GM23248 (cell line): ENCODE results near the gene PNPLA7. TPM values are rescaled to one million over a fixed set of nuclear protein-coding genes. Genes with fewer than 3 reads are reported as not detected.

Experiments used
- DNase-seq: peaks from one replicate; pipeline ENCODE4 v3.0.0-alpha.2; 2015
- H2AFZ ChIP-seq: fragments of 200-600 bp; sonication (generic); 2 replicates; pipeline ENCODE4 v1.6.1; 2016; ENCODE audit warnings: antibody characterized with exemption
- H3F3A ChIP-seq: fragments of 200-600 bp; sonication (generic); 2 replicates; pipeline ENCODE4 v1.6.1; 2016; ENCODE audit warnings: mild to moderate bottlenecking, antibody characterized with exemption, mixed run types; ENCODE audit not compliant: insufficient read depth
- H3K27ac ChIP-seq: fragments of 200-600 bp; sonication (generic); 2 replicates; pipeline ENCODE4 v1.5.1; 2016; ENCODE audit warnings: mild to moderate bottlenecking
- H3K27me3 ChIP-seq: fragments of 200-600 bp; sonication (generic); replicated peaks from 2 replicates; pipeline ENCODE4 v1.6.1; 2016; ENCODE audit warnings: mild to moderate bottlenecking; ENCODE audit not compliant: insufficient read depth
- H3K36me3 ChIP-seq: fragments of 200-600 bp; sonication (generic); 2 replicates; pipeline ENCODE4 v1.6.1; 2016; ENCODE audit warnings: low read depth, mild to moderate bottlenecking
- H3K4me1 ChIP-seq: fragments of 200-600 bp; sonication (generic); 2 replicates; pipeline ENCODE4 v1.6.1; 2016; ENCODE audit warnings: mild to moderate bottlenecking; ENCODE audit not compliant: insufficient read depth
- H3K4me2 ChIP-seq: fragments of 200-600 bp; sonication (generic); one replicate; pipeline ENCODE4 v1.6.1; 2016; ENCODE audit warnings: mild to moderate bottlenecking; ENCODE audit not compliant: unreplicated experiment
- H3K4me3 ChIP-seq: fragments of 200-600 bp; sonication (generic); 2 replicates; pipeline ENCODE4 v1.5.1; 2016; ENCODE audit warnings: mild to moderate bottlenecking
- H3K79me2 ChIP-seq: fragments of 200-600 bp; sonication (generic); 2 replicates; pipeline ENCODE4 v1.6.1; 2016; ENCODE audit warnings: mild to moderate bottlenecking; ENCODE audit not compliant: insufficient read depth
- H3K9ac ChIP-seq: fragments of 200-600 bp; sonication (generic); 2 replicates; pipeline ENCODE4 v1.6.1; 2016; ENCODE audit warnings: mild to moderate bottlenecking
- H3K9me2 ChIP-seq: fragments of 200-600 bp; sonication (generic); 2 replicates; pipeline ENCODE4 v1.6.1; 2016; ENCODE audit warnings: mixed run types, mild to moderate bottlenecking, moderate library complexity; ENCODE audit not compliant: insufficient read depth
- H3K9me3 ChIP-seq: fragments of 200-600 bp; sonication (generic); one replicate; pipeline ENCODE4 v1.6.1; 2017; ENCODE audit warnings: low read depth
- H4K20me1 ChIP-seq: fragments of 200-600 bp; sonication (generic); 2 replicates; pipeline ENCODE4 v1.6.0; 2016; ENCODE audit not compliant: insufficient read depth
- EZH2 ChIP-seq: fragments of 200-600 bp; sonication (generic); IDR thresholded peaks from 2 replicates; pipeline ENCODE4 v1.6.1; 2018; ENCODE audit warnings: antibody characterized with exemption, mild to moderate bottlenecking; ENCODE audit not compliant: insufficient read depth, poor library complexity, severe bottlenecking
- EZH2phosphoT487 ChIP-seq: fragments of 200-600 bp; sonication (generic); IDR thresholded peaks from 2 replicates; pipeline ENCODE4 v1.6.1; 2018; ENCODE audit warnings: antibody characterized with exemption, moderate library complexity, mild to moderate bottlenecking, low read depth; ENCODE audit not compliant: insufficient read depth
- WGBS, 2 experiments: methylation state at CpG; one replicate each; pipeline ENCODE4 v1.1.6; 2015 to 2017; ENCODE audit warnings: low lambda C conversion rate in 2 of 2, low coverage in 1 of 2; ENCODE audit errors: missing lambda C conversion rate in 2 of 2; 5-methylcytosine and 5-hydroxymethylcytosine counted together
- in situ Hi-C: fragments of 300-500 bp; cut with MboI; formaldehyde crosslinking; loops from 2 replicates; pipeline ENCODE4 v1.15.0; 2020
- polyA plus RNA-seq: library from polyadenylated mRNA; unstranded; fragments of >200 nt; fragmentation: Nextera tagmentation; extraction: Ambion mirVana; gene quantifications from 2 replicates; pipeline ENCODE4 v1.2.1, GENCODE V29; 2016
- total RNA-seq: library from RNA; depleted of rRNA; stranded (reverse); fragments of >200 nt; shearing (Covaris generic); gene quantifications from 2 replicates; pipeline ENCODE4 v1.2.3, GENCODE V29; 2014

Gene PNPLA7
- total and polyA plus RNA-seq, 2 experiments from 2014 or later: 0.54 to 0.59 TPM

DNA sequence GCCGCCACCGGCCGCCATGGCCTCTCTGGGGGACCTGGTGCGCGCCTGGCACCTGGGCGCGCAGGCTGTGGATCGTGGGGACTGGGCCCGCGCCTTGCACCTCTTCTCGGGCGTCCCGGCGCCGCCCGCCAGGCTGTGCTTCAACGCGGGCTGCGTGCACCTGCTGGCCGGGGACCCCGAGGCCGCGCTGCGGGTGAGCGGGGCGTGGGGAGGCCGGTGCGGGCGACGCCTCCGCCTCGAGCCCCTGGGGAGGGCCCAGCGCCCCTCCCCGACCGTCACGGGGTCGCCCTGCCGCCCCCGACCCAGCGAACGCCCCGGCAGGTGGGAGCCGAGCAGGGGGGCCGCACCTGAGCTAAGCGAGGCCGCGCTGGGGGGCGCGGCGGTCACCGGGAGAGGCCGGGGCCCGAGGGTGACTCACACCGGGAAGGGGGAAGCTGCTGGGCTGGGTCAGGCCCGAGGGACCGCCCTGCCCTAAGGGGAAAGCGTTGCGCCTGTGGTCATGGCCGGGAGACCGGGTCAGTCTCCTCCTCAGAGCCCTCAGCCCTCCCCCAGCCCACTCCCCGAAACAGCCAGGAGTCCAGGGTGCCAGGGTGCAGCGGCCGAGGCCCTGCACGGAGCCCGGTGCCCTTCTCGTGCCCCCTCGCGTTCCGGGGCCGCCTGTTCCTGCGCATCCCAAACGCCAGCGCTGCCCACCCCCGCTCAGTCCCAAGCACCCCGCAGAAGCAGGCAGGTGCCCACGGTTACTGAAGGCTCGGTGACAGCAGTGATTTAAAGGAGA, 126.5 kb downstream of the PNPLA7 start:
- peak overlapping the region; percentile 80 for H3K4me3 ChIP-seq
- H3K4me2 ChIP-seq: peak overlapping the region; percentile 57
- H3K4me1 ChIP-seq: peaks cover 8% of the 10 kb centered on the region; the same call in 1 of the 2 replicates
- no peaks in the 10 kb centered on the region for H3K9me2 ChIP-seq
- H3K36me3 ChIP-seq: no peaks in the 10 kb centered on the region
- no peaks in the 10 kb centered on the region for H4K20me1 ChIP-seq
- in situ Hi-C loops: loop anchor here (25.0 kb wide), 1 partner anchor 311 kb away; the partner anchor contains the start of gene DPP7
- peak overlapping the region; percentile 56 for H2AFZ ChIP-seq
- no peak for DNase-seq
- no peaks in the 10 kb centered on the region for H3K9me3 ChIP-seq
- 29 to 33% methylated on average over 41 to 43 of the region's 77 CpGs for WGBS, 2 experiments
- peaks cover 25% of the 10 kb centered on the region for H3K79me2 ChIP-seq
- no peak overlapping the region for H3K27ac ChIP-seq
- TF ChIP-seq EZH2phosphoT487 (no peak), EZH2 (no peak)
- H3F3A ChIP-seq: peaks cover 18% of the 10 kb centered on the region
- no peaks in the 10 kb centered on the region for H3K27me3 ChIP-seq
- no peak overlapping the region for H3K9ac ChIP-seq

DNA sequence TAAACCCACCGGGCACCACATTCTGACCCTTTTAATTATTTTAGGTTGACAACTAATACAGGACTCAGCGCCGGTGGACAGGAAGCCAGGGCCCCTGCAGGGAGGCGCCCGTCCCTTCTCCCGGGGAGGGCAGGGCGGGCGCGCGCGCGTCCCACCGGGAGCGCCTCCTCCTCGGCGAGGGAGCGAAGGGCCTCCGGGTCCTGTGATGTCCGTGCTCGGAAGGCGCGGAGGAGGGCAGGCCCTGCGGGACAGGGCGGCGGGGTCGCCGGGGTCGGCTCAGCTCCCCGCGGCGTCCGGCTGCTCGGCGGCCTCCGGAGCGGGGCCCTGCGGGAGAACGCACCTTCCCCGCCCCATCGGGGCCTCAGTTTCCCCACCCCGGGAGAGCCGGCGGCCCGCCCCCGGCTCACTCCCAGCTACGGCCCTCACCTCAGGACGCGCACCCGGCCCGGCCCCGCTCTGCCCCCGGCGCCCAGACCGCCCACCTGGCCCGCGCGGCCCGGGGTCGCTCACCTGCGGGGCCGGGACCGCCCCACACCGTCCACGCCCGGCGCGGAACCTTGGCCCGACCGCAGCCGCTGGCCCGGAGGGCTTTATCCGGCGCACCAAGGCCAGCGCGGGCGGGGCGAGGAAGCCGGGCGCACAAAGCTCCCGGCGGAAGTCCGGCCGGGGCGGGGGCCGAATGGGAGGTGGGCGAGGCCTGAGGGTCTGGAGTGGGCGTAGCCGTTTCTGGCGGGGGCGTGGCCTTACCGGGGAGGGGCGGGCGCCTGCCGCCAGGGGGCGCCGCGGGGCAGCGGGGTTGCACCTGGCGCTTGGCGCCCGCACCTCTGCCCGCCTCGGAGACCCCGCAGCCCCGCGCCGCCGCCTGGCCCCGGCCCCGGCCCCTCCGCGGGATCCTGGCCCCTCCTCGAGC, 127.3 kb downstream of the PNPLA7 start, which contains the start of the genes EXD3 and NOXA1:
Gene EXD3, minus strand, starts transcription at position 559 of the 910 bp plus-strand sequence. CDS start 27,805 bp downstream, outside the sequence.
Gene NOXA1, plus strand, starts transcription at position 790 of the 910 bp plus-strand sequence. CDS start 137 bp downstream, outside the sequence.
- TF ChIP-seq EZH2: no peak

GRCh38 chr9:137421838-137422603, 128.2 kb downstream of the PNPLA7 start:
- no peak overlapping the region for H3K27ac ChIP-seq

More for the DNA sequence above, 127.3 kb downstream of the PNPLA7 start, which contains the start of the genes EXD3 and NOXA1:
- Histone ChIP-seq H3K27me3 (no peaks in the 10 kb centered on the region), H3K27ac (no peak within 1 kb of the TSS), H3K9me2 (no peaks in the 10 kb centered on the region), H3K4me3 (peak within 1 kb of the TSS; percentile 80), H3K4me1 (peaks cover 8% of the 10 kb centered on the region; the same call in 1 of the 2 replicates), H4K20me1 (no peaks in the 10 kb centered on the region), H2AFZ (peak within 1 kb of the TSS; percentile 88), H3K4me2 (peak within 1 kb of the TSS; percentile 95), H3K79me2 (peaks cover 25% of the 10 kb centered on the region), H3K9me3 (no peaks in the 10 kb centered on the region), H3K9ac (peak within 1 kb of the TSS; percentile 76), H3F3A (peaks cover 18% of the 10 kb centered on the region), H3K36me3 (no peaks in the 10 kb centered on the region)
- in situ Hi-C loops: loop anchor here (25.0 kb wide), 1 partner anchor 311 kb away; the partner anchor contains the start of gene DPP7
- 1% methylated on average over 50 to 73 of the region's 113 CpGs for WGBS, 2 experiments
- DNase-seq: peak; percentile 96

More at GRCh38 chr9:137421838-137422603, 128.2 kb downstream of the PNPLA7 start:
- no peaks in the 10 kb centered on the region for H3K27me3 ChIP-seq
- peak overlapping the region; percentile 80 for H3K4me3 ChIP-seq
- no peaks in the 10 kb centered on the region for H3K9me3 ChIP-seq
- no peaks in the 10 kb centered on the region for H4K20me1 ChIP-seq
- peaks cover 18% of the 10 kb centered on the region for H3F3A ChIP-seq
- no peaks in the 10 kb centered on the region for H3K9me2 ChIP-seq
- in situ Hi-C loops: loop anchor here (25.0 kb wide), 1 partner anchor 310 kb away; the partner anchor contains the start of gene DPP7
- 1 to 2% methylated on average over 11 of the region's 11 CpGs for WGBS, 2 experiments
- H3K4me1 ChIP-seq: peaks cover 8% of the 10 kb centered on the region; the same call in 1 of the 2 replicates
- peak overlapping the region; percentile 95 for H3K4me2 ChIP-seq
- no peak for DNase-seq
- H3K36me3 ChIP-seq: no peaks in the 10 kb centered on the region
- H2AFZ ChIP-seq: peak overlapping the region; percentile 88
- TF ChIP-seq EZH2: no peak
- no peak for TF ChIP-seq EZH2phosphoT487
- H3K79me2 ChIP-seq: peaks cover 25% of the 10 kb centered on the region
- H3K9ac ChIP-seq: peak overlapping the region; percentile 76
